Stimulated activated CD4-positive, alpha-beta T cell treated with anti-CD3 and anti-CD28 coated beads, Interleukin-1b, Interleukin-23, amount 100 ng/mL, for 24 hours (primary cell): Measurements from ENCODE around the gene SKIDA1.
A peak's percentile ranks its signal among the peaks of the same experiment; 100 is the strongest.
"Not testable (repeated sequence)": the region's sequence is repeated elsewhere in the genome, so short reads cannot be mapped to it uniquely, and the experiment has no call there.

ENCODE experiments used
- DNase-seq, 4 experiments: peaks; one replicate each; pipeline ENCODE4 v3.0.0-alpha.2; 2020; ENCODE audit warnings: low read depth in 4 of 4, low spot score in 1 of 4

Gene SKIDA1

GRCh38 chr10:21525367-21526187, at the start of gene SKIDA1:
Gene SKIDA1 (minus strand): TSS chr10:21525682. CDS start chr10:21517822, 7,860 bp downstream.
- peak in 2 of 4 experiments; percentile 44 to 61 for DNase-seq

DNA sequence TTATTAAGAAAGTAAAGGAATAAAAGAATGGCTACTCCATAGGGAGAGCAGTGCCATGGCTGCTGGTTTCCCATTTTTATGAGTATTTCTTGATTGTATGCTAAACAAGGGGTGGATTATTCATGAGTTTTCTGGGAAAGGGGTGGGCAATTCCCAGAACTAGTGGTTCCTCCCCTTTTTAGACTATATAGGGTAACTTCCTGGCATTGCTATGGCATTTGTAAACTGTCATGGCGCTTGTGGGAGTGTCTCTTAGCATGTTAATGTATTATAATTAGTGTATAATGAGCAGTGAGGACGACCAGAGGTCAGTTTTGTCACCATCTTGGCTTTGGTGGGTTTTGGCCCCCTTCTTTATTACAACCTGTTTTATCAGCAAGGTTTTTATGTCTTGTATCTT, 49.0 kb upstream of the SKIDA1 start:
- DNase-seq = not testable (repeated sequence)

DNA sequence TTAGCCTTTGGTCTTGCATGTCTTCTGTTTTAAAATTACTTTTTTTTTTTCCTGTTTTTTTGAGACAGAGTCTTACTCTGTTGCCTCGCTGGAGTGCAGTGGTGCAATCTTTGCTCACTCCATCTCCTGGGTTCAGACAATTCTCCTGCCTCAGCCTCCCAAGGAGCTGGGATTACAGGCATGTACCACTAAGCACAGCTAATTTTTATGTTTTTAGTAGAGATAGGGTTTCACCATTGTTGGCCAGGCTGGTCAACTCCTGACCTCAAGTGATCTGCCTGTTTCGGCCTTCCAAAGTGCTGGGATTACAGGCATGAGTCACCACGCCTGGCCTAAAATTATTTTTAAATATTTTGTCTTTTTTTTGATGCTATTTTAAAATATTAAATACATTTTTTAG, 47.1 kb upstream of the SKIDA1 start:
- no peak for DNase-seq

DNA sequence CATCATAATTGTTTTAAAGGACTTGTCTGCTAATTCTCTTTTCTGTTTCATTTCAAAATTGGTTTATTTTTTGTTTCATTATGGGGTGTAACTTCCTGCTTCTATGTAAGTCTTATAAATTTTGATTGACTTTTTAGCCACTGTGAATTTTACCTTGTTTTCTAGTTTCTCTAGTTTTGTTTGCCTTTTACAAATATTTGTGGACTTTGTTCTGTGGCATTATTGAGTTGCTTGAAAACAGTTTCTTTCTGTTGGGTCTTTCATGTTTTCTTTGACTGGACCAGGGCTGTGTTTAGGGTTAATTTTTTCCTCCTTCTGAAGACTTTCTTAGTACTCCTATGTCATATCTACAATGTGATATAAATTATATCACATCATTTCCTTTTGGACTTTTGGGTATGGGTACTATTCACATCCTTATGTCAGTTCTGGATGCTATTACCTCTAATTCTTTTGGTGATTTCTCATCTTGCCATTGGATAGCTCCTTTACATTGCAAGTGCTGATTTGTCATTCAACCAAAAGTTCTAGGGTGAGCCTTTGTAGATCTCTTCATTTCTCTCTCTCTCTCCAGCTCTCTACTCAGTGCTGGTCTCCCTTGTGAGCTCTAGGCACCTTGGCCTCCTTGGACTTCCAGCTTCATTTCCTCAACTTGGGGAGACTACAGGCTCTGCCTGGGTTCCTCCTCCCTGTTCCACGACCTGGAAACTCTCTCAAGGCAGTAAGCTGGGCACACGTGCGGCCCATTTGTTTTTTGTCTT, 45.5 kb upstream of the SKIDA1 start:
- no peak for DNase-seq

GRCh38 chr10:21558984-21559383, 33.5 kb upstream of the SKIDA1 start:
- DNase-seq = not testable (repeated sequence)

DNA sequence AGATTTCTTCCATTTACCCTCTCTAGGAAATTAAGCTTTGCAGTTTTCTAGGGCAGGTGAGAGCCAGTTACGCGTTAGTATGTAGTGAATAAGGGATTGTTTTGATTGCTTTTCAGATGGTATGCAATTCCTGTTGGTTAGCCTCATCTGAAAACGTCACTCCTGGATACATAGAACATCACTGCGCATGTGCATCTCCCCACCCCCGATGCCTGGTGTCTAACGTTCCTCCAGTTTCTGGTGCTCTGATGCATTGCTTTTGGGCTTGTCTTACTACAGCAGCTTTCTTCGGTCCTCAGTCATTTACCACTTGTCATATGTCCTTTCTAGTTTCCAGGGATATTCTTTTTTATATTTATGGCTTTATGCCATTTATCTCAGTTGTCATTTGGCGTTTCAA, 31.0 kb upstream of the SKIDA1 start:
- DNase-seq = no peak

GRCh38 chr10:21552638-21553037, 27.2 kb upstream of the SKIDA1 start:
- no peak for DNase-seq

DNA sequence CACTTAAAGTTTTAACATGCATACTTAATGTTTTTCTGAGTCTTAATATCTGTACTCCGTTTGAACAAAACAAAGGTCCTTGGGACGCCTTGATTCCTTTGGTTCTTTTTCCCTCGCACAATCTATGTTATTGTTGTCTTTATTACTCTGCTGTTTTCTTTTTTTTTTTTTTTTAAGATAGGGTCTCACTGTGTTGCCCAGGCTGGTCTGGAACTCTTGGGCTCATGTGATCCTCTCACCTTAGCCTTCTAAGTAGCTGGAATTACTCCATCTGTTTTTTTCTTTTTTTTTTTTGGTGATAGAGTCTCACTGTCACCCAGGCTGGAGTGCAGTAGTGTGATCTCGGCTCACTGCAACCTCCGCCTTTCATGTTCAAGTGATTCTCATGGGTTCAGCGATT, 21.8 kb upstream of the SKIDA1 start:
- DNase-seq = no peak

DNA sequence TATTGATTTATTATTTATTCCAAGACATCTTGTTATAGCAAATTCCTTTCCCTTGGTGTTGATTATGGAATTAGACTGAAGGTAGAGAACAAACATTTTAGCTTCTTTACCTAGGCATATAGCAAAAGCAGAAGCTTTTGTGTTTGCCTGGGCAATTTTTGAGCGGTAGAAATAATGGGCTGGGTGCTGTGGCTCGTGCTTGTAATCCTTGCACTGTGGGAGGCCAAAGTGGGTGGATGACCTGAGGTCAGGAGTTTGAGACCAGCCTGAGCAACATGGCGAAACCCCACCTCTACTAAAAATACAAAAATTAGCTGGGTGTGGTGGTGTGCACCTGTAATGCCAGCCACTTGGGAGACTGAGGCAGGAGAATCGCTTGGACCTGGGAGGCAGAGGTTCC, 15.2 kb upstream of the SKIDA1 start:
- DNase-seq = not testable (repeated sequence)

GRCh38 chr10:21536874-21537273, 11.4 kb upstream of the SKIDA1 start:
- DNase-seq = no peak

GRCh38 chr10:21535976-21536375, 10.5 kb upstream of the SKIDA1 start:
- DNase-seq = not testable (repeated sequence)

DNA sequence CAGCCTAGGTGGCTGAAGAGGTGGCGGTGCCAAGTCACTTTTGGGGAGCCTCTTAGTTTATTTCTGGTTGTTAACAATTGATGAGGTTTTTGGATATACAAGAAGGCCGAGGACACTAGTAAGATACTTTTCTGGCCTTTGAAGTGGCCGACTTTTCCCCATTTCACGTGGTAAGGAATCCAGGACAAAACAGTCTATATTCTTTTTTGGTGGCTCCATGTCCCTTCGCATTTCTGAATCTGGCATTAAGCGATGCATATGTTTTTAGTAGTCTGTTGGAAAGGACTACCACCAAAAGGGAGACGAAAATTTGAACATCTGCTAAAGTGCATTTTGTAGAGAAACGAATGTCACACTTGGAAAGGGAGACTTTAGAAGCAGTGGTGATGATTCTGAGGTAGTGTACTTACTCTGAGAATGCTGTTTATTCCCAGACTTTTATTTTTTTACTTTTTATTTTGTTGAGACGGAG, 10.0 kb upstream of the SKIDA1 start:
- DNase-seq = no peak

DNA sequence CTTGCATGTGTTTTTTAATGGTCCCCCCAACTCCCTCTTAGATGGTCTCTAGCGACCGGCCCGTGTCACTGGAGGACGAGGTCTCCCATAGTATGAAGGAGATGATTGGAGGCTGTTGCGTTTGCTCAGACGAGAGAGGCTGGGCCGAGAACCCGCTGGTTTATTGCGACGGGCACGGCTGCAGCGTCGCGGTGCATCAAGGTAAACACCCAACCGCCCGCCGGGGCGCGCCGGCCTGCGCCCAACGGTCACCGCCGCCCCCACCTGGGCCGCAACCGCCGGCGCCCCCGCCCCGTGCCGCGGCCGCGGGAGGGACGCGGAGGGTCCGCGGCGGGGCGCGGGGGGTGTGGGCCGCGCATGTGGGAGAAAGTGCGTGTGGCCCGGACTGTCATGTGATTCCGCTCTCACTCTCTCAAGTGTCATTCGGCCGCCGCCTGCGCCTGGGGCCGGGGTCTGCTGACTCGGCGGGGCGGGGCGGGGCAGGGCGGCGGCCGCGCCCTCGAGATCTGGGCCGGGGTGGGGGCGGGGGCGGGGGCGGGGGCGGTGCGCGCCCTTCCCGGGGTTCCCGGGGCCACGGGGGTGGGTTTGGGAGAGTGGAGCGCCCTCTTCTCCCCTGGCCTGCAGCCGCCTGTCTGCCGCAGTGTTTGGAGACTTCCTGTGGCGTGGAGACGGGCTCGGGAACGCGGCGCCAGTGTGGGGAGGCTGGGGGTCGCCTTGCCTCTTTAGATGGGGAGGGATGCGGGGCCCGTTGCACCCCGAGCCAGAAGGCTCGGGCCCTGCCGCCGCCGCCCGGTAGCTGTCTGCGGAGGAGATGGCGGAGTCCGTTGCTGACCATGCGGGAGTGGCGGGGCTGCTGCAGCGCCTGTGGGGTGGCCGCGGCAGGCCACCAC, 9.4 kb upstream of the SKIDA1 start:
- peak in 2 of 4 experiments; percentile 28 to 36 for DNase-seq

GRCh38 chr10:21534280-21534586, 8.8 kb upstream of the SKIDA1 start:
- no peak for DNase-seq

GRCh38 chr10:21533467-21534279, 8.2 kb upstream of the SKIDA1 start, which contains the start of gene MLLT10:
Gene MLLT10 (plus strand): TSS chr10:21534232. CDS start chr10:21534645, 413 bp downstream.
- DNase-seq = peak; percentile 65 to 89 (median 83)

DNA sequence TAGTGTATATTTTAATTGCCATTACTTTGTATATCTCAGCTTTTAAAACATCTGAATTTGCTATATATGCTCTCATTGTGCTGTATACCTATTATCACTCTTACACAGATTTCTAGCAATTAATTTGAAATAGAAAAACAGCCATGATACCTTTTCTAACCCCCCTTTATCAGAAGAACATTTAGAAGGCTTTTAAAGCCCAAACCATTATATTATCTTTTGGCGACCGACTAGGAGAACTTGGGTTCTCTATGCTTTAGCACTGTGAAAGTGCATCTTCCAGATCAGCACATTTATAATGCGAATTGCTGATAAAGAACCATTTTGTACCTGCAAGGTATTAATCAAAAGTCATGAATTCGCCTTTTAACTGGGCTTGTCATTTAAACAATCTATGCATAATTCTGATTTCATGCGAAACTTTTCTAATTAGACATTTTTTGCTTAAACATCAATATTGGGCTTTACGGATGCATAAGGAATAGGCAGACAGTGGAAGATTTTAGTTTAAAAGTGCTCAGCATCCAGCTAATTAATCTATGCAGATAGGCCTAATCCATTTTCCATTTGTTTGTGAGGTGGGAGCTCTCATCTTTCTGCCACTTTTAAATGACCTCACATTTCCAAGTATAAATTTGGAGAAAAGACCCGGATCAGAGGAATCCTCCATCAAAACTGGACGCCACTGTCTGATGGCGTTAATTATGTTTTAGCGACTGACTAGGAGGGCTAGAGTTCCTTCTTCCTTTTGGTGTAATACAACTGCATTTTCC, 7.4 kb upstream of the SKIDA1 start:
- DNase-seq = no peak

- DNase-seq = no peak
These were observed 5.7 kb upstream of the SKIDA1 start for GRCh38 chr10:21531164-21531563.

DNA sequence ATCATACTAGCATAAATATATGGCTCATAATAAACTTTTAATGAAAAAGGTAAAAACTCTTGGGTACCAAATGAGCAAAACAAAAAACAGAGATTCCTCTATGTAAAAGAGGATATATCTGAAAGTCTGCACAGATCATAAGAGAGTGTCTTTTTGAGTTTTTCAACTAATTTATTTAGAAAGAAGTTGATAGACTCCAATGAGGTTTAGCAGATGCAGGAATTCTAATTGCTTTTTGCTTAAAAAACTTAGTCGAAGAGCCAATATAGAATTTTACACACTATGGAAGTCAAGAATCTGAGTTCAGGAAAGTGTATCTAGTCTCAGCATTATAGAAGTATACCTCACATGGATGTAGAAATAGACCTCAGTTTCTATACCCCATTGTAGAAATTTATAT, 5.2 kb upstream of the SKIDA1 start:
- DNase-seq = no peak

- DNase-seq = no peak
These were observed 4.7 kb upstream of the SKIDA1 start for GRCh38 chr10:21530168-21530567.
